A549 treated with RU486 at 1 μM for 4 hours (cell line): ENCODE results near the gene PCDHA6. TPM values are rescaled to one million over a fixed set of nuclear protein-coding genes. Genes with fewer than 3 reads are reported as not detected.

ENCODE experiments used
- total RNA-seq: library from RNA; stranded (reverse); fragments of 200-300 nt; extraction: Qiagen RNA extraction; gene quantifications from 5 replicates; pipeline ENCODE4 v1.2.3, GENCODE V29; 2022; ENCODE audit warnings: low read depth

PCDHA6 gene
- total RNA-seq, 1 experiment from 2014 or later, result 0.05 TPM

DNA sequence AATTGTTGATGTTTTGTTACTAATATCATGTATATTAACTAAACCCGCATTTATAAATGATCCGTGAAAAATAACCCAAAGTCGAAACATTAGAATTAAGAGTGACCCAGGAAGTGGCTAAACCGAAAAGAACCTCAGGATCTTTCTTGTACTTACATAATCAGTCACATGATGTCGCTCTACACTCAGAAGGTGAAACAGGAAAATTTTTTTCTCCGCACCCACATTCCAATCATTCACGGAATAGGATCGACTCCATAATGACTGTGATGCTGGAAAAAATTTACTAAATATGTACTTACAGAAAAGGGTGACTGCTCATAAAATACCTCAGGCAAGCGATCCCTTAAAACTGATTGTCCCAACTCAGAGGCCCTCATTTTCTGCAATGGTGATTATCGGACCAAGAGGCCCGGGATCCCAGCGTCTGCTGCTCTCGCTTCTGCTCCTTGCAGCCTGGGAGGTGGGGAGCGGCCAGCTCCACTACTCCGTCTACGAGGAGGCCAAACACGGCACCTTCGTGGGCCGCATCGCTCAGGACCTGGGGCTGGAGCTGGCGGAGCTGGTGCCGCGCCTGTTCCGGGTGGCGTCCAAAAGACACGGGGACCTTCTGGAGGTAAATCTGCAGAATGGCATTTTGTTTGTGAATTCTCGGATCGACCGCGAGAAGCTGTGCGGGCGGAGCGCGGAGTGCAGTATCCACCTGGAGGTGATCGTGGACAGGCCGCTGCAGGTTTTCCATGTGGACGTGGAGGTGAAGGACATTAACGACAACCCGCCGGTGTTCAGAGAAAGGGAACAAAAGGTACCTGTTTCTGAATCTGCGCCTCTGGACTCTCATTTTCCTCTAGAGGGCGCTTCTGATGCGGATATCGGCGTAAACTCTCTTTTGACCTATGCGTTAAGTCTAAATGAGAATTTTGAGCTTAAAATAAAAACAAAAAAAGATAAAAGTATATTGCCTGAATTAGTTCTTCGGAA is 47.6 kb downstream of the PCDHA6 start, which contains the start of gene PCDHA12:
Gene PCDHA12 (plus strand): TSS at position 224 of the 981 bp plus-strand sequence. CDS start 165 bp downstream, at position 389.

Other genes starting within 250 kb of the PCDHA6 start
- 3.2 to 5.6 TPM (median 3.9 TPM) in 5 replicates for gene CD14, start 194.8 kb upstream of the PCDHA6 start, total RNA-seq
- 9.6 to 15.4 TPM (median 14.1 TPM) in 5 replicates for gene TMCO6, start 188.5 kb upstream of the PCDHA6 start, total RNA-seq
- 112 to 142 TPM (median 122 TPM) in 5 replicates for gene NDUFA2, start 180.3 kb upstream of the PCDHA6 start, total RNA-seq
- gene IK, start 180.1 kb upstream of the PCDHA6 start, total RNA-seq, result 88.3 to 127 TPM (median 99.7 TPM) in 5 replicates
- 28.6 to 30.9 TPM (median 29.2 TPM) in 5 replicates for gene WDR55, start 163.1 kb upstream of the PCDHA6 start, total RNA-seq
- 0.48 to 0.94 TPM (median 0.73 TPM) in 5 replicates for gene DND1, start 154.4 kb upstream of the PCDHA6 start, total RNA-seq
- 78.1 to 83.6 TPM (median 79.0 TPM) in 5 replicates for gene HARS1, start 136.6 kb upstream of the PCDHA6 start, total RNA-seq
- gene HARS2, start 136.5 kb upstream of the PCDHA6 start, total RNA-seq, result 35.4 to 42.8 TPM (median 37.5 TPM) in 5 replicates
- gene ZMAT2, start 127.5 kb upstream of the PCDHA6 start, total RNA-seq, result 83.4 to 128 TPM (median 104 TPM) in 5 replicates
- 0.15 to 0.34 TPM (median 0.21 TPM) in 4 of 5 replicates, not detected in the other for gene PCDHA1, start 41.8 kb upstream of the PCDHA6 start, total RNA-seq
- 0.03 to 0.06 TPM in 2 of 5 replicates, not detected in the others for gene PCDHA2, start 33.1 kb upstream of the PCDHA6 start, total RNA-seq
- gene PCDHA3, start 26.9 kb upstream of the PCDHA6 start, total RNA-seq, result 0.35 to 1.2 TPM (median 0.85 TPM) in 5 replicates
- gene PCDHA4, start 20.9 kb upstream of the PCDHA6 start, total RNA-seq, result 1.3 to 1.7 TPM (median 1.5 TPM) in 5 replicates
- gene PCDHA5, start 6.3 kb upstream of the PCDHA6 start, total RNA-seq, result 0.46 to 1.0 TPM (median 0.75 TPM) in 5 replicates
- gene PCDHA7, start 6.3 kb downstream of the PCDHA6 start, total RNA-seq, result 0.05 to 0.15 TPM (median 0.11 TPM) in 4 of 5 replicates, not detected in the other
- gene PCDHA8, start 13.2 kb downstream of the PCDHA6 start, total RNA-seq, result 0.06 to 0.12 TPM (median 0.09 TPM) in 3 of 5 replicates, not detected in the others
- gene PCDHA9, start 20.4 kb downstream of the PCDHA6 start, total RNA-seq, result 0.04 TPM in 1 of 5 replicates, not detected in the others
- 0.01 to 0.05 TPM in 2 of 5 replicates, not detected in the others for gene PCDHA10, start 27.9 kb downstream of the PCDHA6 start, total RNA-seq
- 0.08 to 0.11 TPM (median 0.10 TPM) in 4 of 5 replicates, not detected in the other for gene PCDHA11, start 41.0 kb downstream of the PCDHA6 start, total RNA-seq
- gene PCDHA12, start 47.3 kb downstream of the PCDHA6 start, total RNA-seq, result 1.9 to 3.0 TPM (median 2.7 TPM) in 5 replicates
- gene PCDHA13, start 54.2 kb downstream of the PCDHA6 start, total RNA-seq, result 0.06 to 0.09 TPM in 2 of 5 replicates, not detected in the others
- 1.1 to 1.9 TPM (median 1.3 TPM) in 5 replicates for gene PCDHAC1, start 98.3 kb downstream of the PCDHA6 start, total RNA-seq
- 2.4 to 6.1 TPM (median 2.8 TPM) in 5 replicates for gene PCDHAC2, start 138.5 kb downstream of the PCDHA6 start, total RNA-seq
- gene PCDHB1, start 223.4 kb downstream of the PCDHA6 start, total RNA-seq, result not detected in 5 replicates